GM18868 (cell line): ENCODE data around the gene TYMS.

Experiments used
- ATAC-seq: cut with Tn5 transposase; IDR thresholded peaks from one replicate; pipeline ENCODE4 v1.9.1; 2021; ENCODE audit warnings: mild to moderate bottlenecking, moderate library complexity; ENCODE audit not compliant: unreplicated experiment

The TYMS gene

GRCh38 chr18:644395-645004 lies 13.0 kb upstream of the TYMS start:
- peak; percentile 71 for ATAC-seq

- no peak for ATAC-seq
Observed at GRCh38 chr18:647304-647703, 10.1 kb upstream of the TYMS start.

GRCh38 chr18:649341-649740 lies 8.1 kb upstream of the TYMS start:
- ATAC-seq: no peak

DNA sequence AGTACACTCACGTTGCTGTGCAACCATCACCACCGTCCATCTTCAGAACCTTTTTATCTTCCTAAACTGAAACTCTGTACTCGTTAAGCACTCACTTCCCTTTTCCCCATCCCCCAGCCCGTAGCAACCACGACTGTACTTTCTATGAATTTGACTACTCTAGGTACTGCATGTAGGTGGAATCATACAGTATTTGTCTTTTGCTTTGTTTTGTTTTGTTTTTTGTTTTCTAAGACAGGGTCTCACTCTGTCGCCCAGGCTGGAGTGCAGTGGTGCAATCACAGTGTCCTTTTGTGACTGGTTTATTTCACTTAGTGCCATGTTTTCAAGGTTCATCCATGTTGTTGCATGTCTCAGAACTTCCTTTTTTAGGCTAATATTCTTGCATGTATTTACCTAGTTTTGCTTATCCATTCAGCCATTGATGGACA lies 7.0 kb upstream of the TYMS start:
- ATAC-seq: peak; percentile 97

- no peak for ATAC-seq
Observed at GRCh38 chr18:652131-652530, 5.3 kb upstream of the TYMS start.

- ATAC-seq: no peak
Observed at GRCh38 chr18:653512-653911, 3.9 kb upstream of the TYMS start.

DNA sequence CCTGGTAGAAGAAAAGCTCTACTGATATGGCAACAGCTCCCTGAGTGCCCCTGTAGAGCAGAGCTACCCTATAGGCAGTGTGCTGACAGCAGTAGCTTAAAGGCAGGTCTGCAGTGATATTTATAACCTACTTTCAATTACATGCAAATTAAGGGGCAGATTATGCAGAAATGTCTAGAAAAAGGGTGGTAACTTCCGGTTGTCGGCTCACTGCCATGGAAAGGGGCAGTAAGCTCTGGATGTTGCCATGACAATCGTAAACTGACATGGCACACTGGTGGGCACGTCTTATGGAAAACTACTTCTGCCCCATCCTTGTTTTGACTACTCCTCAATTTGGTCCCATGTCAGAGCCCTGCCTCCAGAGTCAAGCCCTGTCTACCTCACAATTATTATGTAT lies 2.9 kb upstream of the TYMS start:
- no peak for ATAC-seq

DNA sequence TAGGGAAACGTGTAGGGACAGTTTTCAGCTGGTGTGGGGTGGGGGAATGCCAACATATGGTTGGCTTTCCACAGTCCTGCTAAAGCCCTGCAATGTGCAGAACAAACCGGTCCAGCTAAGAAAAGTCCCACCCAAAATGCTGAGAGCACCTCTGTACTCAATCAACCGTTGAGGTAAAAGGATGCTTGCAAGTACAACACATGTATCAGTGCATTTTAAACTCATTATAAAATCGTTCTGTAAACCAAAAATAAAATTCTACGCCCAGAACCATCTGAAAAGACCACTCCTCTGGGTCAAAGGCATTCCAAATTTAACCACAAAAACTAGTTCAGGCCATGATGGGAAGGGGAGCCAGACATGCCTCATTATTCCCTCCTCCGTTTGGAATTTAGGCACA lies 2.0 kb upstream of the TYMS start:
- ATAC-seq: no peak

GRCh38 chr18:658001-658946 lies 821 bp downstream of the TYMS start:
- peak; percentile 53 for ATAC-seq

- ATAC-seq: no peak
Observed at GRCh38 chr18:658947-659533, 1.6 kb downstream of the TYMS start.

DNA sequence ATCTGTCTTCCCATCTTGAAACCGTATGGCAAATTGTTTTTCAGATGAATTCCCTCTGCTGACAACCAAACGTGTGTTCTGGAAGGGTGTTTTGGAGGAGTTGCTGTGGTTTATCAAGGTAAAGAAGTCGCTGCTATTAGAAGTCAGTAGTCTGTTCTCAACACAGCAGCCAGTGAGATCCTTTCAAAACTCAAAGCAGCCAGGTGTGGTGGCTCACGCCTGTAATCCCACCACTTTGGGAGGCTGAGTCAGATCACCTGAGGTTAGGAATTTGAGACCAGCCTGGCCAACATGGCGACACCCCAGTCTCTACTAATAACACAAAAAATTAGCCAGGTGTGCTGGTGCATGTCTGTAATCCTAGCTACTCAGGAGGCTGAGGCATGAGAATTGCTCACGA lies 2.1 kb downstream of the TYMS start:
- ATAC-seq: no peak

DNA sequence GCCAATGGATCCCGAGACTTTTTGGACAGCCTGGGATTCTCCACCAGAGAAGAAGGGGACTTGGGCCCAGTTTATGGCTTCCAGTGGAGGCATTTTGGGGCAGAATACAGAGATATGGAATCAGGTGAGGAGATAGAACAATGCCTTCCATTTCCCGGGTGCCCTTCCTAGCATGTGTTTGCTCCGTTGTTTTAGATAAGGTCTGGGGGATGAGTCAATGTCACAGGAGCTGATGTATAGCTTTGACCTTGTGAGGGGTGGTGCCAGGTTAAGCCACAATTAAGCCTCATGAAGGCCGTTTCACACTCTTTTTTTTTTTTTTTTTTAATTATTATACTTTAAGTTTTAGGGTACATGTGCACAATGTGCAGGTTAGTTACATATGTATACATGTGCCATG lies 4.7 kb downstream of the TYMS start:
- no peak for ATAC-seq

DNA sequence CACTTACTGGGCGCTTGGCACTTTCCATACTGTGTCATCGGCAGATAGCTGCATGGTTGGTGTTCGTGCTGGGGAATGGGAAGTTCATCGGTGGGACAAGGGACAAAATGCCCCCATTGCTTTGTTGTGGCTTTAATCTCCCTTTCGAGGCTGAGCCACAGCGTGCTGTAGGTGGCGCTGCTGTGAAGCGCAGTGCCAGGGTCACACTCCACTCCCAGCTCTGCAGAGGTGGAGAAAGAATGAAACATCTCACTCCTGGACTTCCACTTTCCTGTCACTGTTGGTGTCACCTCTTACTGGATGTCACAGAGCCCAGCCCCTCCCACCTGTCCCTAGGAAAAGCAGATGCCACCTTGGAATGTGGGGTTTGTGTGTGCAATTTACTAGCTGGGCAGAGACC lies 8.7 kb downstream of the TYMS start:
- no peak for ATAC-seq

DNA sequence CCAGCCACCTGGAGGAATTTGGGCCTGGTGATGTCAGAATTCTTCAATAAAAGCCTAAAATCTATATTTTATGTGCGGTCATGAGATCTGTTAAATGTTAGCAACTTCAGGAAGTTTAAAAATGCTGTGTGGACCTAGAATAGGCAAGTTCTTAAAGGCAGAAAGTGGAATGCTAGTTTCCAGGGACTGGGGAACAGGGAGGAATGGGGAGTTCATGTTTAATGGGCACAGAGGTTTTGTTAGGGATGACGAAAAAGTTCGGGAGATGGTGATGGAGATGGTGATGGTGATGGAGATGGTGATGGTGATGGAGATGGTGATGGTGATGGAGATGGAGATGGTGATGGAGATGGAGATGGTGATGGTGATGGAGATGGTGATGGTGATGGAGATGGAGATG lies 9.2 kb downstream of the TYMS start:
- no peak for ATAC-seq

DNA sequence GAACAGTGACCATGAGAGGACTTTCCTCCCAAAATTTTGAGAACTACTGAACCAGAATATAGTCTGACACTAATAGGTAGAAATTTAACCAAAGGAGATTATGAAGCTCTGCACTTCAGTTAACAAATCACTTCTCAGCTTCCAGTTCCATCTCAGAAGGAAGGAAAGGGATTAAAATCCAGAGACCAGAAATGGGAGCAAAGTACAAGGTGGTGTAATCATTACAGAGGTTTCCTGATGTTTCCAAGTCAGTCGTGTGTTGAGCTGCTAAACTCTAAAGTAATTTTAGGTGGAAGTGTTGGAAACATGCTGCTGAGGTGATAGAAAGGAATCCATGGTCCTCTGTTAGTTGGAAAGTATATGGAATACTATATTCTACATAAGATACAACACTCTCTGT lies 10.8 kb downstream of the TYMS start:
- ATAC-seq: no peak

DNA sequence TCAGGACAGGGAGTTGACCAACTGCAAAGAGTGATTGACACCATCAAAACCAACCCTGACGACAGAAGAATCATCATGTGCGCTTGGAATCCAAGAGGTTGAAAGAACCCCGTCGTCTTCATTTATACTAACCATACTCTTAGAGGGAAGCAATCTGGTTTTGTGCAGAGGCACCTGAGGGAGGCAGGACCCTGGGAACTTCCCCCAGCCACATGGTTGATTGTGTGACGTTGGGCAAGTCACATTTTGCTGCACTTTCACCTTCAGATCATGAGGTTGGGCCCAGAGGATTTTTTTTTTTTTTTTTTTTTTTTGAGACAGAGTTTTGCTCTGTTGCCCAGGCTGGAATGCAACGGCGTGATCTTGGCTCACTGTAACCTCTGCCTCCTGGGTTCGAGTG lies 11.6 kb downstream of the TYMS start:
- ATAC-seq: no peak

GRCh38 chr18:670522-670921 lies 13.1 kb downstream of the TYMS start:
- ATAC-seq: no peak

DNA sequence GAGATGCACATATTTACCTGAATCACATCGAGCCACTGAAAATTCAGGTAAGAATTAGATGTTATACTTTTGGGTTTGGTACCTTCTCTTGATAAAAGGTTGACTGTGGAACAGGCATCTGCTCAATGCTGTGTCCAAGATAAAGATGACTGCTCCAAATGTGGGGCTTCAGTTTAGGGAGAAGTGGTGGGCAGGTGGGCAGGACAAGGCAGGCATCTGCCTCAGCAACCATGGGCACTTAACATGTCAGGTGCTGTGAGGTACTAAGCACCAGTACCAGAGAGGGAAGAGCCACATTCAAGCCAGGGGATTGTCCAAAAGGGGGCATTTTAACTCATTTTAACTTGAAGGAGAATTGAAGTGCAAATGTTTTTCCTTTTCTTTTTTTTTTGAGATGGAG lies 14.0 kb downstream of the TYMS start:
- no peak for ATAC-seq

DNA sequence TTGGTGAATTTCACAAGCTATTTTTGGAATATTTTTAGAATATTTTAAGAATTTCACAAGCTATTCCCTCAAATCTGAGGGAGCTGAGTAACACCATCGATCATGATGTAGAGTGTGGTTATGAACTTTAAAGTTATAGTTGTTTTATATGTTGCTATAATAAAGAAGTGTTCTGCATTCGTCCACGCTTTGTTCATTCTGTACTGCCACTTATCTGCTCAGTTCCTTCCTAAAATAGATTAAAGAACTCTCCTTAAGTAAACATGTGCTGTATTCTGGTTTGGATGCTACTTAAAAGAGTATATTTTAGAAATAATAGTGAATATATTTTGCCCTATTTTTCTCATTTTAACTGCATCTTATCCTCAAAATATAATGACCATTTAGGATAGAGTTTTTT lies 15.9 kb downstream of the TYMS start:
- no peak for ATAC-seq

GRCh38 chr18:673769-674168 lies 16.3 kb downstream of the TYMS start:
- ATAC-seq: no peak

DNA sequence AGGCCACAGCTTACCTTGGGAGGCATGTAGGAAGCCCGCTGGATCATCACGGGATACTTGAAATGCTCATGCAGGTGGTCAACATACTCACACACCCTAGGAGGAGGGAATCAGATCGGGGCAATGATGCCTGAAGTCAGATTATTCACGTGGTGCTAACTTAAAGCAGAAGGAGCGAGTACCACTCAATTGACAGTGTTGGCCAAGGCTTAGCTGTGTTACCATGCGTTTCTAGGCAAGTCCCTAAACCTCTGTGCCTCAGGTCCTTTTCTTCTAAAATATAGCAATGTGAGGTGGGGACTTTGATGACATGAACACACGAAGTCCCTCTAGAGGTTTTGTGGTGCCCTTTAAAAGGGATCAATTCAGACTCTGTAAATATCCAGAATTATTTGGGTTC lies 17.9 kb downstream of the TYMS start:
- ATAC-seq: no peak

DNA sequence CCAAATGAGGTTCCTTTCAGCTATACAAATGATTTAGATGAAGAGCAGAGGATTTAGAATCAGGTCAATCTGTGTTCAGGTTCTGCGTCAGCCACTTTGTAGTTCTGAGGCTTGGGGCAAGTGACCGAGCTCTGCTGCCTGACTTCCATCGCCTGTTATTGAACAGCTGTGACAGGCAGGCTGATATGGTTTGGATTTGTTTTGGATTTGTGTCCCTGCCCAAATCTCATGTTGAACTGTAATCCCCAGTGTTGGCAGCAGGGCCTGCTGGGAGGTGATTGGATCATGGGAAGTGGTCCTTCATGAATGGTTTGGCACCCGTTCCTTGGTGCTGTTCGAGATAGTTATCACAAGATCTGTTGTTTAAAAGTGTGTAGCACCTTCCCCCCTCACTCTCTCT lies 18.6 kb downstream of the TYMS start:
- ATAC-seq: no peak
